RPMI8226 (cell line): ENCODE data around the gene WFIKKN1.

ENCODE experiments used
- DNase-seq: peaks from one replicate; pipeline ENCODE4 v3.0.0-alpha.2; 2015

The WFIKKN1 gene

DNA sequence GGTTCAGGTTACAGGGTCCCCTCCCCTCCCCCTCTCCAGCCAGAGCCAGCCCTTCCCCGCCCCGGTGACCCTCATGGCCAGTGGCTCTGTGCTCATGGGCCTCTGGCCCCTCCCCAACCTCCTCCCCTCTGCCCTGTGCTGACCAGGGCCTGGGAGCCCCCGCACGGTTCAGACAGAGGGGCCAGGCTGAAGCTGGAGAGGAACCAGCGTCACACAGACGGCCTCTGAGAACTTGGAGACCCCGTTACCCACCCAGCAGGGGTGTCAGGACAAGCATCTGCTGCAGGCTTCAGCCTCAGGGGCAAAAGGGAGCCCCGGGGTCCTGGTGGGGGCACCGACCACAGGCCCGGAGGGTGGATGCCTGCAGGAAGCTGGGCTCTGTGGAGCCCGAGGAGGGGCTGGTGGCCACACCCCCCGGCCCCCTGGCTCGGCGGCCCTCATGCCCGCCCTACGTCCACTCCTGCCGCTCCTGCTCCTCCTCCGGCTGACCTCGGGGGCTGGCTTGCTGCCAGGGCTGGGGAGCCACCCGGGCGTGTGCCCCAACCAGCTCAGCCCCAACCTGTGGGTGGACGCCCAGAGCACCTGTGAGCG is at the start of gene WFIKKN1:
WFIKKN1 (plus strand) TSS at position 171 of the 591 bp plus-strand sequence; CDS start at position 440, 269 bp downstream.
- peak; percentile 74 for DNase-seq

DNA sequence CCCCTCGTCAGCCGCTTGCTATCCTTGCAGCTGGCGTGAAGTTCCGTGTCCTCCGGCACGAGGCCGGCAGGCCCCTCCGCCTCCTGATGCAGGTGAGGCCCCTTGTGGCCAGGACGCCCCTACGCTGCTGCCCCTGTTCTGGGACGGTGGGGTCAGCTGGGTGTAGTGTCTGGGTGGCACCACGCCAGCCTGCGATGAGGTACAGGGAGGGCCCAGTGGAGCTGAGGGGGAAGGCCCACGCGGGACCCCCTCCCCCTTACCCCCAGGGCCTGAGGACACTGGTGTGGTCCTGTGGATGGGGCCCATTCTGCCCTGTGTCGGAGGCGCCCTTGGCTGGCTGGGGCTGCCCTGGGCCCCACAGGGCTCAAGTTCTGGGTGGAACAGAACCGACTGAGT is 48.6 kb upstream of the WFIKKN1 start:
- no peak for DNase-seq

GRCh38 chr16:582614-583331 is 48.0 kb upstream of the WFIKKN1 start:
- peak; percentile 49 for DNase-seq

DNA sequence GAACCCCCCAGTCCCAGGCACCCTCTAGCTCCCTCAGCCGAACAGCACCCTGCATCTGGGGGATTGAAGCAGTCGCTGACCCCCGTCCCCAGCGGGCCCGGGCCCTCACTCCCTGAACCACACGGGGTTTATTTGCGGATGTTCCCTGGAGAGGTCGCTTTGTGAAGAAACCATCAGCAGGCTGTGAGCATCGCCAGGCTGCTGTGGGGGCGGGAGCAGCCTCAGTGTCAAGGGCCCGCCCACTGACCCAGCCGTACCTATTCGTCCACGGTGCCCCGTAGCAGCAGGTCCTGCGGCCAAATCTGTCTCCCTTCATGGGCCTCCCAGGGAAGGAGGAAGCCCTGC is 47.3 kb upstream of the WFIKKN1 start:
- DNase-seq, result peak; percentile 8

- DNase-seq, result peak; percentile 3
Observed at GRCh38 chr16:583815-584591, 46.8 kb upstream of the WFIKKN1 start.

- peak; percentile 65 for DNase-seq
Observed at GRCh38 chr16:585351-585750, 45.4 kb upstream of the WFIKKN1 start.

GRCh38 chr16:586047-586644 is 44.6 kb upstream of the WFIKKN1 start:
- DNase-seq, result no peak

GRCh38 chr16:586645-587590 is 43.9 kb upstream of the WFIKKN1 start:
- no peak for DNase-seq

GRCh38 chr16:588639-588888 is 42.2 kb upstream of the WFIKKN1 start:
- peak; percentile 70 for DNase-seq

GRCh38 chr16:588889-589657 is 41.7 kb upstream of the WFIKKN1 start:
- peak; percentile 98 for DNase-seq

GRCh38 chr16:589658-590187 is 41.1 kb upstream of the WFIKKN1 start, which contains the start of gene RAB40C:
Gene RAB40C, plus strand, starts transcription at chr16:590066. Its CDS starts 226 bp downstream, at chr16:590292.
- DNase-seq, result peak; percentile 100

DNA sequence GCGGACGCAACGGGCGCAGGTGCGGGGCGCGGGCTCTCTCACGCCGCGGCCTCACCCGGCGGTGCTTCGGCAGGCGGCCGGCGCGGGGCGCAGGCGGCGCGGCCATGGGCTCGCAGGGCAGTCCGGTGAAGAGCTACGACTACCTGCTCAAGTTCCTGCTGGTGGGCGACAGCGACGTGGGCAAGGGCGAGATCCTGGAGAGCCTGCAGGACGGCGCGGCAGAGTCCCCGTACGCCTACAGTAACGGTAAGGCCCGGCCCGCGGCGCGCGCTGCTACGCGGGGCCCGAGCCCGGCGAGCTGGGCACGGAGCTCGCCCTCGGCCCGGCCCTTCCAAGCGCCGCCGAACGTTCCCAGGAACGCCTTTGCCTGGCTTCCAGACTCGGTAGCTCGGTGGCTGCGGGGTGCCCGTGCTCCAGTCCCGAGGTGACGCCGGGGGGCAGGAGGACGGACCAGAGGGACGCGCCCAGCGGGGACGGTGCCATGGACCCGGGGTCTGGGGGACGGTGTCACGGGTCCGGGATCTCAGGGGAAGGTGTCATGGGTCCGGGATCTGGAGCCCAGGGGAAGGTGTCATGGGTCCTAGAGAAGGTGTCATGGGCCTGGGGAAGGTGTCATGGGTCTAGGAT is 40.5 kb upstream of the WFIKKN1 start:
- DNase-seq, result no peak

DNA sequence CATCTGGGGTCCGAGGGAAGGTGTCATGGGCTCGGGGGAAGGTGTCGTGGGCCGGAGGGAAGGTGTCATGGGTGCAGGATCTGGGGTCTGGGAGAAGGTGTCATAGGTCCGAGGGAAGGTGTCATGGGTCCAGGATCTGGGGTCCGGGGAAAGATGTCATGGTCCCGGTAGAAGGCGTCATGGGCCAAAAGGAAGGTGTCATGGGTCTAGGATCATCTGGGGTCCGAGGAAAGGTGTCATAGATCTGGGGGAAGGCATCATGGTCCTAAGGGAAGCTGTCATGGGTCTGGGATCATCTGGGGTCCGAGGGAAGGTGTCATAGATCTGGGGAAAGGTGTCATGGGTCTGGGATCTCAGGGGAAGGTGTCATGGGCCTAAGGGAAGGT is 40.0 kb upstream of the WFIKKN1 start:
- no peak for DNase-seq

DNA sequence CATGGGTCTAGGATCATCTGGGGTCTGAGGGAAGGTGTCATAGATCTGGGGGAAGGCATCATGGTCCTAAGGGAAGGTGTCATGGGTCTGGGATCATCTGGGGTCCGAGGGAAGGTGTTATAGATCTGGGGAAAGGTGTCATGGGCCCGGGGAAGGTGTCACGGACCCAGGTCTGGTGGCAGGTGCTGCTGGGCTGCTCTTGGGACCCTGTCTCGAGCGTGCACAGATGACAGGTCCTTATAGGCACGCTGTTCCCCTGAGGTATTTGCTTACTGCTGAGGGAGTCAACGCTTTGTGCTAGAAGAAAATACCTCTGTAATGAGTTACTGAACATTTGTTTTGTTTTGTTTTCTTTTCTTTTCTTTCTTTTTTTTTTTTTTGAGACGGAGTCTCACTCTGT is 39.6 kb upstream of the WFIKKN1 start:
- no peak for DNase-seq

DNA sequence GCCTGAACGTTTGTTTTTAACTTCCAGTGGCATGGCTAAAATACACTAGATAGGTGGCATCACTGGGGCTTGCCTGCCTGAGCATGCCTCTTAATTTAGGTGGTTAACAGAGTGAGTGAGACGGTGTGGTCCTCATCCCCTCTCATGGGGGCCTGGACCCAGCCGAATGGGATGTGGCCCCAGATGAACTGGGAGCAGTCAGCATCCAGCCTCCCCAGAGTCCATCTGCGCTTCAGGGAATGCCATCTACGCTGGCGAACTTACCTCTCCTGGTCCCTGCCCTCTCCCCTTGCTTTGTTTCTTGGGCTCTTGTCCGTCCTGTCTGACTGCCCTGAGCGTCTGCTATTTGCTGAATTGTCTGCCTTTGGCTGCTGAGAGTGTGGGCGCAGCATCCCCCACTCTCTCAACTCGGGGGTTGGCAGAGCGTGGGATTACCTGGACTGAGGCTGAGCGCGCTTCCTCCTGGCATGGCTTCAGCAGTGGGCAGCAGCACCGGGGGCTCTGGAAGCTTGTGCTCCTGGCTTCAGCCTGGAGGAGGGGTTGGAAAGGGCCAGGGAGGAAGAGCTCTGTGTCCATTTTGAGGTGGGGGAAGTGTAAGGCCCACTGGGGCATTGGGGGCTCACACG is 38.8 kb upstream of the WFIKKN1 start:
- DNase-seq, result no peak

DNA sequence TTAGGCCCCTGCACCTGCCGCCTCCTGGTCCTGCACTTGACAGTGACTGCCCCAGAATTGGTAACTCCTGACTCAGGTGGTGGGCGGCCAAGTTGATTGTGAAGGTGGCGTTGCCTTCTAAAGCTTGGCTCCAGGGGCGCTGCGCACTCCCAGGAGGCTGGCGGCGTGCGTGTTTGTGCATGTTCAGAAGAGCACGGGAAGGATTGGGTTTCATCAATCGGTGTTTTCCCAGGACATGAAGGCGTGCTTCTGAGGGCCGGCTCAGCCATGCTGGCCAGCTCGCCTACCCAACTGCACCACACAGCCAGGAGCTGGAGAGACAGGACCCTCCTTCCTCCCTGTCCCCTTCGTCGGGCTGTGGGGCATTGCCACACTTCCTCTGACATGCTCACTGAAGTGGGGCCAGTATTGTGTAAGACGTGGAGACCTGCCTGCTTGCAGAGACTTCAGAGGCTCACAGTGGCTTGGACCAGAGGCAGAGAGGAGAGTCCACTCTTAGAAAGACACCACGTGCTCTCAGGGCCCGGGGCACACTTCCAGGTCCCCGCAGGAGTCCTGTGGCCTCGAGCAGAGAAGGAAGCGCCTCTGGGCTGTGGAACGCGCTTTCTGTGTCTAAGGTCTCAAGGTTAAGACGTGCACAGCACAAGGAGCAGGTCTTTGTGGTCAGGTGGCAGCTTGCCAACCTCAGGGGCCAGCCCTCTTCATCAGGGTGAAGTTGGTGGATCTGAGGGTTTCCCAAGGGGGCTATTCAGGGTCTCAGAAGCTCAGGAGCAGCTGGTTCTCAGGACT is 38.1 kb upstream of the WFIKKN1 start:
- DNase-seq, result no peak

GRCh38 chr16:593406-593805 is 37.4 kb upstream of the WFIKKN1 start:
- no peak for DNase-seq

DNA sequence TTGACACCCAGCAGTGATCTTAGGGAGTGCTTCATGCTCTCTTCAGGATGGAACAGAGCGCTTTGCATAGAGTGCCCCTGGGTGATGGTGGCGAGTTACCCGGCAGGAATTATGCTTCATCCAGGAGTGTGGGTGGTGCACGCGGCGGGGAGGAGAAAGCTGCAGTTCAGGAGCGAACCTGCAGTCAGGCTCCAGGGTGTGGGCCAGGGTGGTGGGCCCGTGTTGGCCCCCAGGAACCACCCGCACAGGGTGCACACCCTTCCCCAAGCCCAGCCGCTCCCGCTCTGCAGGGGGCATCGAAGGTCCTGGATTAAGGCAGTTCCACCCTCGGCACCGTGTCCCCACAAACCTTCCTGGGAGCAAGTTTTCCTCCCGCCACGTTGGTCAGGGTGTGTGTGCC is 37.0 kb upstream of the WFIKKN1 start:
- no peak for DNase-seq

DNA sequence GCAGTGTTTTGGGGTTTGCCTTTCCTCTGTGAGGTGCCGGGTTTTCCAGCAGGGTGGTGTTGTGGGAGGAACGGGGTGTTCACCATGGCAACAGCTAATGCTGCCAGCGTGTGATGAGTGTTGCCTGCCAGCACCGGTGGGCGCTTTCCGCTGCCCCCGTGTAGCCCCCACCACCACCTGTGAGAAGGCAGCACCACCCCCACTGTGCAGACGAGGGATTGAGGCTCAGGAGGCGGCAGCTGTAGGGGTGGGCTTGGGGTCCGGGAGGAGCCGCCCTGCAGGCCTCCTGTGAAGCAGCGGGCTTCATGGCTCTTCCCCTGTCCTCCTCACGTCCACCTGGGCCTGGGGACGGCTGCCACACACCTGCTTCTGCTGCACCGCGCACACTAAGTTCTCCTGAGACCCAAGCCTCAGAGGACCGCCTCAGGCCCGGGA is 35.7 kb upstream of the WFIKKN1 start:
- no peak for DNase-seq
